Stomach (tissue), 4 donors: ENCODE results near the gene CPLANE2.

Source experiments
- CTCF ChIP-seq, 7 experiments: fragments of 450-650 bp in 4 of 7; fragments of 200-600 bp in 3 of 7; sonication (generic) in 3 of 7; IDR thresholded peaks; one replicate each; pipeline ENCODE4 v1.5.1; 2016 to 2019; ENCODE audit warnings: antibody characterized with exemption in 7 of 7, control low read depth in 2 of 7, mild to moderate bottlenecking in 1 of 7
- EP300 ChIP-seq: sonication (generic); formaldehyde crosslinking; IDR thresholded peaks from one replicate; pipeline ENCODE4 v1.6.1; 2017; ENCODE audit warnings: antibody characterized with exemption
- POLR2A ChIP-seq, 4 donors: fragments of 450-650 bp; IDR thresholded peaks; one replicate each; pipeline ENCODE4 v1.6.1; 2016; ENCODE audit warnings: antibody characterized with exemption in 4 of 4, control low read depth in 2 of 4, mild to moderate bottlenecking in 1 of 4, moderate library complexity in 1 of 4
- POLR2AphosphoS5 ChIP-seq, 3 donors: sonication (generic); formaldehyde crosslinking; IDR thresholded peaks; one replicate each; pipeline ENCODE4 v1.6.1; 2016; ENCODE audit warnings: antibody characterized with exemption in 3 of 3

- TF ChIP-seq POLR2A (IDR thresholded peaks at IDR 0.05) = no peak
- no peak for TF ChIP-seq CTCF (IDR thresholded peaks at IDR 0.05)
- TF ChIP-seq EP300 = no peak
- peak in 1 of 3 donors; percentile 47 for TF ChIP-seq POLR2AphosphoS5 (IDR thresholded peaks at IDR 0.05)
Measured at GRCh38 chr1:16215882-16216753, 20.9 kb downstream of the CPLANE2 start.
